OCI-LY7 (cell line): ENCODE measurements around the gene TAB3. TPM values are rescaled to one million over a fixed set of nuclear protein-coding genes. Genes with fewer than 3 reads are reported as not detected.

Source experiments
- BruUV-seq: library from RNA; stranded (reverse); fragments of 400-500 nt; replicated peaks from 2 replicates; lab custom pipeline; 2021; lab: Mats Ljungman, UMichigan
- CTCF ChIA-PET: fragments of 300-600 bp; sonication (Branson Sonifier 250); formaldehyde crosslinking; loops from one replicate; lab custom pipeline; 2022; ENCODE audit warnings: antibody characterized with exemption; ENCODE audit not compliant: unreplicated experiment; lab: Charles Lee
- POLR2A ChIA-PET: fragments of 300-600 bp; sonication (Branson Sonifier 250); formaldehyde crosslinking; loops from one replicate; lab custom pipeline; 2022; ENCODE audit warnings: antibody characterized with exemption; lab: Charles Lee
- DNase-seq: peaks from one replicate; pipeline ENCODE4 v3.0.0-alpha.2; 2015; ENCODE audit warnings: low spot score
- H2AFZ ChIP-seq: fragments of 200-600 bp; sonication (generic), shearing (Covaris generic); 2 replicates; pipeline ENCODE4 v1.6.1; 2014; ENCODE audit warnings: mild to moderate bottlenecking, antibody characterized with exemption, low read length, moderate library complexity
- H3K27ac ChIP-seq: fragments of 200-600 bp; sonication (generic); 2 replicates; pipeline ENCODE4 v1.5.1; 2014; ENCODE audit warnings: mixed run types, low read depth, mild to moderate bottlenecking, moderate library complexity, low read length, inconsistent platforms; ENCODE audit not compliant: poor library complexity, severe bottlenecking
- H3K36me3 ChIP-seq: fragments of 200-600 bp; sonication (generic); 2 replicates; pipeline ENCODE4 v1.6.1; 2014; ENCODE audit warnings: mild to moderate bottlenecking, antibody characterized with exemption, low read length, moderate library complexity, mixed read lengths; ENCODE audit not compliant: insufficient read depth
- H3K4me1 ChIP-seq: fragments of 200-600 bp; sonication (generic); 2 replicates; pipeline ENCODE4 v1.5.1; 2014; ENCODE audit warnings: mild to moderate bottlenecking, low read length; ENCODE audit not compliant: insufficient read depth, poor library complexity, severe bottlenecking
- H3K4me2 ChIP-seq: fragments of 200-600 bp; sonication (generic); 2 replicates; pipeline ENCODE4 v1.6.1; 2014; ENCODE audit warnings: mild to moderate bottlenecking, low read length
- H3K4me3 ChIP-seq: fragments of 200-600 bp; sonication (generic); 2 replicates; pipeline ENCODE4 v1.5.1; 2014; ENCODE audit warnings: mild to moderate bottlenecking, low read depth, low read length; ENCODE audit not compliant: poor library complexity, severe bottlenecking
- H3K79me2 ChIP-seq: fragments of 200-600 bp; sonication (generic); 2 replicates; pipeline ENCODE4 v1.6.1; 2016; ENCODE audit warnings: low read depth, mild to moderate bottlenecking, low read length, moderate library complexity, mixed read lengths; ENCODE audit not compliant: insufficient read depth
- H3K9me2 ChIP-seq: fragments of 200-600 bp; sonication (generic); 2 replicates; pipeline ENCODE4 v1.6.1; 2016; ENCODE audit warnings: mild to moderate bottlenecking, low read length, mixed read lengths; ENCODE audit not compliant: insufficient read depth
- H3K9me3 ChIP-seq: fragments of 200-600 bp; sonication (generic); 2 replicates; pipeline ENCODE4 v1.6.1; 2014; ENCODE audit warnings: mild to moderate bottlenecking, mixed run types, low read length, mixed read lengths
- H4K20me1 ChIP-seq: fragments of 200-600 bp; sonication (generic); 2 replicates; pipeline ENCODE4 v1.6.1; 2014; ENCODE audit warnings: mild to moderate bottlenecking, antibody characterized with exemption, low read length, moderate library complexity, mixed read lengths; ENCODE audit not compliant: insufficient read depth
- EZH2phosphoT487 ChIP-seq: fragments of 200-600 bp; sonication (generic); IDR thresholded peaks from 2 replicates; pipeline ENCODE4 v1.6.1; 2018; ENCODE audit warnings: low read depth, borderline replicate concordance, mild to moderate bottlenecking, mixed run types, antibody characterized with exemption, low read length, moderate library complexity, mixed read lengths
- intact Hi-C: fragments of 100-400 bp; cut with micrococcal nuclease; formaldehyde crosslinking; loops from one replicate; pipeline ENCODE4 v1.10.0; 2022; ENCODE audit not compliant: unreplicated experiment
- total RNA-seq, 2 experiments: library from RNA; depleted of rRNA in 1 of 2; stranded (reverse); fragments of >200 nt in 1 of 2; shearing (Covaris generic) in 1 of 2; gene quantifications; 2 replicates each; pipeline ENCODE4 v1.2.3, GENCODE V29; 2014 to 2022
- TF ChIP-seq, protein P1 (sequence below): fragments of 200-600 bp; sonication (generic); conservative IDR thresholded peaks from 2 replicates; pipeline ENCODE4 v1.5.1; 2014; ENCODE audit warnings: mild to moderate bottlenecking, antibody characterized with exemption, low read length, moderate library complexity, mixed read lengths

The TAB3 gene
- total RNA-seq, 2 experiments from 2014 or later: 13.8 to 14.6 TPM

DNA sequence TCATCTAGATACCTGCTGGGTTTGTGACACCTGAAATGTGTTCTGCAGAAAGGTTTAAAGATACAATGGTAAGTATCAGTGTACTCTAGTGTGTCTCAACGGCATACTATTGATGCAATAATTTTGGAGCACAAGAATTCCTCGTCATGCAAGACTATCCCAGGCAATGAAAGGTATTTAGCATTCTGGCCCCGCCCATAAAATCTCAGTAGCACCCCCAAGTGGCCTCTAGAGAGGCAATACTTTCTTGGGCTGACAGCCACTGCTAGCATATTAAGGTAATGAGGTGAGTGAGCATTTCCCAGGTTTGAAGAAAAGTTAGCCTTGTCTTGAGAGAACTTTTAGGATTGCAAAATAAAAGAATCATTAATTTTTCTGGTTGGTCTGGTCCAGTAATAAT lies 24.0 kb downstream of the TAB3 start:
- Histone ChIP-seq H3K36me3 (peaks cover 14% of the 10 kb centered on the region), H4K20me1 (no peaks in the 10 kb centered on the region), H3K79me2 (no peaks in the 10 kb centered on the region), H2AFZ (no peak overlapping the region), H3K9me3 (no peaks in the 10 kb centered on the region), H3K4me3 (no peak overlapping the region), H3K4me1 (no peaks in the 10 kb centered on the region), H3K27ac (no peak overlapping the region), H3K9me2 (no peaks in the 10 kb centered on the region), H3K4me2 (no peak overlapping the region)
- TF ChIP-seq EZH2phosphoT487: no peak
- TF ChIP-seq, protein P1, sequence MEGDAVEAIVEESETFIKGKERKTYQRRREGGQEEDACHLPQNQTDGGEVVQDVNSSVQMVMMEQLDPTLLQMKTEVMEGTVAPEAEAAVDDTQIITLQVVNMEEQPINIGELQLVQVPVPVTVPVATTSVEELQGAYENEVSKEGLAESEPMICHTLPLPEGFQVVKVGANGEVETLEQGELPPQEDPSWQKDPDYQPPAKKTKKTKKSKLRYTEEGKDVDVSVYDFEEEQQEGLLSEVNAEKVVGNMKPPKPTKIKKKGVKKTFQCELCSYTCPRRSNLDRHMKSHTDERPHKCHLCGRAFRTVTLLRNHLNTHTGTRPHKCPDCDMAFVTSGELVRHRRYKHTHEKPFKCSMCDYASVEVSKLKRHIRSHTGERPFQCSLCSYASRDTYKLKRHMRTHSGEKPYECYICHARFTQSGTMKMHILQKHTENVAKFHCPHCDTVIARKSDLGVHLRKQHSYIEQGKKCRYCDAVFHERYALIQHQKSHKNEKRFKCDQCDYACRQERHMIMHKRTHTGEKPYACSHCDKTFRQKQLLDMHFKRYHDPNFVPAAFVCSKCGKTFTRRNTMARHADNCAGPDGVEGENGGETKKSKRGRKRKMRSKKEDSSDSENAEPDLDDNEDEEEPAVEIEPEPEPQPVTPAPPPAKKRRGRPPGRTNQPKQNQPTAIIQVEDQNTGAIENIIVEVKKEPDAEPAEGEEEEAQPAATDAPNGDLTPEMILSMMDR: peak; percentile 66
- ChIA-PET POLR2A (no interaction called here), CTCF (interaction anchor here (0.7 kb wide), 1 partner anchor 20 kb away, joined by 3 read pairs; no protein-coding TSS in a partner anchor)
- intact Hi-C loops: no loop called here
- BruUV-seq: no TSS peak
- DNase-seq: peak; percentile 14

DNA sequence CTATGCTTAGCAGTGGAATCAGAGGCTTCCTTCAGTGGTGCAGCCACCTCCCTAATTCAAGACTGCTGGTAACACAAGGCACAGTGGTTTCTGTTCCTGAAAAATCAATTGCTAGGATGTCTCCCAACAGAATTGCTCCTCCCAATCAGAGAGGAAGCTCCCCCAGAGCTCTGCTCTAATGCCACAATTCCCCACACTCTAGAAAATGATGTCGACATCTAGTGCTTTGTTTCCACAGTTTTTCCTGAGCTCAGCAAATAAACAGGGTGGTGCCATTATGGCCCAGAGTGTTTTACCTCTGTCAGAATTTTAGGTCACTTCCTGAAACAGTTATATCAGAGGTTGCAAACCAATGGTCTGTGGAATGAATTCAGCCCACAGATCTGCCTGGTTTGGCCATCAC lies 24.7 kb downstream of the TAB3 start:
- H3K9me2 ChIP-seq: no peaks in the 10 kb centered on the region
- H3K4me1 ChIP-seq: no peaks in the 10 kb centered on the region
- POLR2A ChIA-PET: interaction anchor here (0.6 to 0.7 kb wide), 4 partner anchors 9 to 1493 kb away, joined by 3 read pairs; no protein-coding TSS in a partner anchor
- no peak overlapping the region for H3K4me2 ChIP-seq
- no peak for TF ChIP-seq EZH2phosphoT487
- TF ChIP-seq, protein P1: no peak
- CTCF ChIA-PET: interaction anchor here (0.7 kb wide), 1 partner anchor 20 kb away, joined by 3 read pairs; no protein-coding TSS in a partner anchor
- H3K27ac ChIP-seq: no peak overlapping the region
- intact Hi-C loops: no loop called here
- no peaks in the 10 kb centered on the region for H3K79me2 ChIP-seq
- no peak overlapping the region for H2AFZ ChIP-seq
- no peaks in the 10 kb centered on the region for H4K20me1 ChIP-seq
- peaks cover 14% of the 10 kb centered on the region for H3K36me3 ChIP-seq
- no peak overlapping the region for H3K4me3 ChIP-seq
- BruUV-seq: no TSS peak
- H3K9me3 ChIP-seq: no peaks in the 10 kb centered on the region
- DNase-seq: no peak

- no peaks in the 10 kb centered on the region for H3K9me3 ChIP-seq
These were observed 25.1 kb downstream of the TAB3 start for GRCh38 chrX:30863974-30864373.

More at GRCh38 chrX:30863974-30864373, 25.1 kb downstream of the TAB3 start:
- Histone ChIP-seq H3K79me2 (no peaks in the 10 kb centered on the region), H3K27ac (no peak overlapping the region), H3K4me1 (no peaks in the 10 kb centered on the region), H3K4me3 (no peak overlapping the region), H4K20me1 (no peaks in the 10 kb centered on the region), H2AFZ (no peak overlapping the region), H3K36me3 (peaks cover 17% of the 10 kb centered on the region), H3K4me2 (no peak overlapping the region), H3K9me2 (no peaks in the 10 kb centered on the region)
- ChIA-PET POLR2A (interaction anchor here (0.6 to 0.7 kb wide), 4 partner anchors 9 to 1493 kb away, joined by 3 read pairs; no protein-coding TSS in a partner anchor), CTCF (interaction anchor here (0.7 kb wide), 1 partner anchor 19 kb away, joined by 3 read pairs; no protein-coding TSS in a partner anchor)
- TF ChIP-seq, protein P1: no peak
- no peak for TF ChIP-seq EZH2phosphoT487
- no peak for DNase-seq
- no TSS peak for BruUV-seq
- intact Hi-C loops: no loop called here
